ENCODE data around the gene GPR180. TPM values are rescaled to one million over a fixed set of nuclear protein-coding genes. Genes with fewer than 3 reads are reported as not detected.

The GPR180 gene
- total RNA-seq, 4 donors from 2014 or later, result 2.0 to 4.2 (median 2.8) TPM

DNA sequence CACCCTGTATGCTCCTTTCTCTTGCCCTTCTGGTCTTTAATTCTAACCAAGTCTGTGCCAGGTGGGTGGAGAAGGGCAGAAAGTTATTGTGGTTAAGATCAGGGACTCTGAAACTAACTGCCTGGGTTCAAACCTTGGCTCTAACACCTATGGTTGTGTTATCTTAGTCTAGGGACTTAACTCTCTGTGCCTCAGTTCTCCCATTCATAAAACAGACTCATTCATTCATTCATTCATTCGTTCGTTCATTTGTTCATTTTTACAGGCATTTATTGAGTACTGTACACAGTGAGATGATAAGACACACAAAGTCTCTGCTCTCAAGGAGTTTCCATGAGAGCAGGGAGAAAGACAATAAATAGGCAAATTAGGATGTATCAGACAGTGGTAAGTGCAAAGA lies 80.6 kb downstream of the GPR180 start:
- no peak for DNase-seq (ENCODE audit: low spot score in 2 of 2)
- Histone ChIP-seq H3K27me3 (no peaks in the 10 kb centered on the region), H3K9me3 (no peaks in the 10 kb centered on the region), H3K27ac (no peak overlapping the region), H3K4me1 (peaks cover 2% of the 10 kb centered on the region), H3K4me3 (no peak overlapping the region), H3K36me3 (no peaks in the 10 kb centered on the region)
- no peak for TF ChIP-seq POLR2A (IDR thresholded peaks at IDR 0.05)
- TF ChIP-seq, protein P1, sequence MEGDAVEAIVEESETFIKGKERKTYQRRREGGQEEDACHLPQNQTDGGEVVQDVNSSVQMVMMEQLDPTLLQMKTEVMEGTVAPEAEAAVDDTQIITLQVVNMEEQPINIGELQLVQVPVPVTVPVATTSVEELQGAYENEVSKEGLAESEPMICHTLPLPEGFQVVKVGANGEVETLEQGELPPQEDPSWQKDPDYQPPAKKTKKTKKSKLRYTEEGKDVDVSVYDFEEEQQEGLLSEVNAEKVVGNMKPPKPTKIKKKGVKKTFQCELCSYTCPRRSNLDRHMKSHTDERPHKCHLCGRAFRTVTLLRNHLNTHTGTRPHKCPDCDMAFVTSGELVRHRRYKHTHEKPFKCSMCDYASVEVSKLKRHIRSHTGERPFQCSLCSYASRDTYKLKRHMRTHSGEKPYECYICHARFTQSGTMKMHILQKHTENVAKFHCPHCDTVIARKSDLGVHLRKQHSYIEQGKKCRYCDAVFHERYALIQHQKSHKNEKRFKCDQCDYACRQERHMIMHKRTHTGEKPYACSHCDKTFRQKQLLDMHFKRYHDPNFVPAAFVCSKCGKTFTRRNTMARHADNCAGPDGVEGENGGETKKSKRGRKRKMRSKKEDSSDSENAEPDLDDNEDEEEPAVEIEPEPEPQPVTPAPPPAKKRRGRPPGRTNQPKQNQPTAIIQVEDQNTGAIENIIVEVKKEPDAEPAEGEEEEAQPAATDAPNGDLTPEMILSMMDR (IDR thresholded peaks at IDR 0.05), result no peak
- no peak for TF ChIP-seq EP300 (IDR thresholded peaks at IDR 0.05)
- no peak for TF ChIP-seq POLR2AphosphoS5 (IDR thresholded peaks at IDR 0.05)
- WGBS, result 84% methylated on average over 2 of the region's 2 CpGs

GRCh38 chr13:94683409-94683808 lies 81.8 kb downstream of the GPR180 start:
- Histone ChIP-seq H3K4me1 (peaks cover 2% of the 10 kb centered on the region), H3K4me3 (no peak overlapping the region), H3K36me3 (no peaks in the 10 kb centered on the region), H3K27ac (no peak overlapping the region), H3K9me3 (no peaks in the 10 kb centered on the region), H3K27me3 (peaks cover 3% of the 10 kb centered on the region)
- WGBS, result 45% methylated on average over 5 of the region's 5 CpGs
- TF ChIP-seq, protein P1 (IDR thresholded peaks at IDR 0.05), result no peak
- no peak for TF ChIP-seq POLR2A (IDR thresholded peaks at IDR 0.05)
- no peak for TF ChIP-seq POLR2AphosphoS5 (IDR thresholded peaks at IDR 0.05)
- TF ChIP-seq EP300 (IDR thresholded peaks at IDR 0.05), result no peak
- DNase-seq (ENCODE audit: low spot score in 2 of 2), result no peak

Other genes with a start within 250 kb of the GPR180 start
- gene DCT, start 122.2 kb upstream of the GPR180 start, total RNA-seq, result 100 to 1,000 TPM in 1 of 4 donors, 10 to 100 TPM in 3; 39.4 to 122 (median 81.7) TPM
- 1 to 10 TPM; 7.4 to 9.3 (median 8.0) TPM for gene TGDS, start 5.7 kb upstream of the GPR180 start, total RNA-seq
- gene SOX21, start 110.7 kb downstream of the GPR180 start, total RNA-seq, result 10 to 100 TPM in 3 of 4 donors, 1 to 10 TPM in 1; 9.8 to 25.1 (median 17.3) TPM